HepG2 (cell line): ENCODE results near the gene CDK15. TPM values are rescaled to one million over a fixed set of nuclear protein-coding genes. Genes with fewer than 3 reads are reported as not detected.
A peak's percentile ranks its signal among the peaks of the same experiment; 100 is the strongest.

Source experiments
- ATAC-seq: fragments of 200-7000 bp; cut with Tn5 transposase; 3 replicates; pipeline ENCODE4 v1.9.1; 2020; ENCODE audit warnings: mild to moderate bottlenecking, moderate library complexity
- BruUV-seq: library from RNA; stranded (reverse); fragments of 400-500 nt; replicated peaks from 2 replicates; lab custom pipeline; 2021; lab: Mats Ljungman, UMichigan
- CTCF ChIA-PET: fragments of 300-600 bp; formaldehyde crosslinking; extraction: SDS; loops from one replicate; lab custom pipeline; 2021; ENCODE audit warnings: low total read pairs, inconsistent platforms, low intra/inter-chr PET ratio; lab: Yijun Ruan, JAX
- POLR2A ChIA-PET: fragments of 350-600 bp; sonication (Branson Sonifier 250); formaldehyde crosslinking; loops from one replicate; lab custom pipeline; 2020; ENCODE audit warnings: antibody characterized with exemption, inconsistent platforms; lab: Yijun Ruan, JAX
- DNase-seq: peaks from one replicate; pipeline ENCODE4 v3.0.0-alpha.2; 2015; ENCODE audit warnings: low spot score
- FAIRE-seq: peaks from 3 replicates; lab custom pipeline; 2011; peaks lifted over from hg19 to GRCh38; lab: Jason Lieb, UNC
- H2AFZ ChIP-seq: one replicate; pipeline ENCODE4 v1.6.1; 2011; ENCODE audit warnings: low read length, inconsistent platforms
- H3K27ac ChIP-seq: fragments of 300-600 bp; 3 replicates; pipeline ENCODE4 v1.8.0; 2011; ENCODE audit warnings: mixed run types, mild to moderate bottlenecking, mixed read lengths, low read length, inconsistent platforms; ENCODE audit not compliant: insufficient read depth; ENCODE audit errors: extremely low read length
- H3K27me3 ChIP-seq, 2 experiments: fragments of 200-600 bp in 1 of 2; 2 replicates in 1 of 2; 3 replicates in 1 of 2; pipeline versions ENCODE4 v1.6.0 to v1.8.0; 2011; ENCODE audit warnings: low read length in 2 of 2, mild to moderate bottlenecking in 2 of 2, moderate library complexity in 2 of 2, inconsistent platforms in 1 of 2; ENCODE audit not compliant: insufficient read depth in 2 of 2, control insufficient read depth in 1 of 2
- H3K36me3 ChIP-seq, 2 experiments: fragments of 200-600 bp in 1 of 2; replicated peaks in 1 of 2; 2 replicates in 1 of 2; 3 replicates in 1 of 2; pipeline versions ENCODE4 v1.5.1 to v1.8.0; 2011; ENCODE audit warnings: low read length in 2 of 2, inconsistent platforms in 1 of 2; ENCODE audit not compliant: insufficient read depth in 2 of 2, control insufficient read depth in 1 of 2
- H3K4me1 ChIP-seq: 2 replicates; pipeline ENCODE4 v1.5.1; 2012; ENCODE audit warnings: low read length, inconsistent platforms; ENCODE audit not compliant: insufficient read depth
- H3K4me2 ChIP-seq: 2 replicates; pipeline ENCODE4 v1.6.0; 2011; ENCODE audit warnings: low read depth, low read length, inconsistent platforms
- H3K4me3 ChIP-seq, 3 experiments: fragments of 200-600 bp in 1 of 3; sonication (generic), shearing (Covaris generic) in 1 of 3; replicated peaks in 1 of 3; 2 replicates each; pipeline ENCODE4 v1.5.1; 2011 to 2016; ENCODE audit warnings: low read length in 3 of 3, inconsistent platforms in 2 of 3, low read depth in 2 of 3, mild to moderate bottlenecking in 2 of 3, control low read depth in 1 of 3, mixed read lengths in 1 of 3; ENCODE audit not compliant: insufficient read depth in 1 of 3
- H3K79me2 ChIP-seq: one replicate; pipeline ENCODE4 v1.6.1; 2011; ENCODE audit warnings: low read length, inconsistent platforms; ENCODE audit not compliant: insufficient read depth
- H3K9ac ChIP-seq: 2 replicates; pipeline ENCODE4 v1.6.0; 2011; ENCODE audit warnings: mild to moderate bottlenecking, low read depth, low read length, inconsistent platforms; ENCODE audit not compliant: insufficient read depth
- H3K9me3 ChIP-seq: 2 replicates; pipeline ENCODE4 v1.5.1; 2012; ENCODE audit warnings: mild to moderate bottlenecking, low read length
- H4K20me1 ChIP-seq: 2 replicates; pipeline ENCODE4 v1.6.0; 2011; ENCODE audit warnings: inconsistent platforms, mild to moderate bottlenecking, low read length, moderate library complexity; ENCODE audit not compliant: insufficient read depth
- CEBPG ChIP-seq: IDR thresholded peaks from 2 replicates; pipeline ENCODE4 v1.6.1; 2016
- HNRNPUL1 ChIP-seq: fragments of 200-400 bp; formaldehyde crosslinking; IDR thresholded peaks from 2 replicates; pipeline ENCODE4 v1.6.1; 2017; ENCODE audit warnings: low read depth, mild to moderate bottlenecking, low read length, moderate library complexity
- PHF8 ChIP-seq: sonication (generic); formaldehyde crosslinking; IDR thresholded peaks from 2 replicates; pipeline ENCODE4 v1.5.0; 2020; ENCODE audit warnings: missing genetic modification reagents
- TCF7 ChIP-seq: sonication (generic); IDR thresholded peaks from 2 replicates; pipeline ENCODE4 v1.6.1; 2016; ENCODE audit warnings: antibody characterized with exemption, low read depth
- ZBTB21 ChIP-seq: sonication (generic); formaldehyde crosslinking; IDR thresholded peaks from 2 replicates; pipeline ENCODE4 v1.4.0; 2020; ENCODE audit warnings: missing genetic modification reagents
- ZEB1 ChIP-seq: IDR thresholded peaks from 2 replicates; pipeline ENCODE4 v1.6.1; 2012; ENCODE audit warnings: mild to moderate bottlenecking, low read depth, inconsistent platforms; ENCODE audit not compliant: insufficient replicate concordance
- ZFP41 ChIP-seq: sonication (generic); formaldehyde crosslinking; IDR thresholded peaks from 2 replicates; pipeline ENCODE4 v1.4.0; 2020; ENCODE audit warnings: mild to moderate bottlenecking, missing genetic modification reagents, borderline replicate concordance
- ZFX ChIP-seq: sonication (generic); formaldehyde crosslinking; IDR thresholded peaks from 2 replicates; pipeline ENCODE4 v1.4.0; 2020; ENCODE audit warnings: mild to moderate bottlenecking, low read depth, missing genetic modification reagents, moderate library complexity
- ZFY ChIP-seq: sonication (generic); formaldehyde crosslinking; IDR thresholded peaks from 2 replicates; pipeline ENCODE4 v1.4.0; 2020; ENCODE audit warnings: missing genetic modification reagents
- ZNF264 ChIP-seq: sonication (generic); formaldehyde crosslinking; IDR thresholded peaks from 2 replicates; pipeline ENCODE4 v1.4.0; 2020; ENCODE audit warnings: missing genetic modification reagents
- ZNF292 ChIP-seq: sonication (generic); formaldehyde crosslinking; IDR thresholded peaks from 2 replicates; pipeline ENCODE4 v1.8.1; 2022; ENCODE audit warnings: mild to moderate bottlenecking, low read depth, missing genetic modification reagents, borderline replicate concordance
- ZNF350 ChIP-seq: sonication (generic); formaldehyde crosslinking; IDR thresholded peaks from 2 replicates; pipeline ENCODE4 v1.4.0; 2020; ENCODE audit warnings: mild to moderate bottlenecking, low read depth, missing genetic modification reagents, borderline replicate concordance
- ZNF460 ChIP-seq: sonication (generic); formaldehyde crosslinking; IDR thresholded peaks from 2 replicates; pipeline ENCODE4 v1.5.1; 2020; ENCODE audit warnings: missing genetic modification reagents, mild to moderate bottlenecking, borderline replicate concordance
- ZZZ3 ChIP-seq: sonication (generic); formaldehyde crosslinking; IDR thresholded peaks from 2 replicates; pipeline ENCODE4 v1.4.0; 2020; ENCODE audit warnings: missing genetic modification reagents, mild to moderate bottlenecking, borderline replicate concordance
- WGBS: methylation state at CpG from one replicate; pipeline ENCODE4 v1.1.6; 2017; ENCODE audit warnings: low lambda C conversion rate; 5-methylcytosine and 5-hydroxymethylcytosine counted together
- in situ Hi-C: cut with HindIII; loops from 2 replicates; pipeline ENCODE4 v1.10.0; 2017; ENCODE audit warnings: low pct_unique_long_range_greater_than_20kb; ENCODE audit not compliant: extremely low pct_ligation_motif_present
- intact Hi-C: fragments of 100-400 bp; cut with micrococcal nuclease; formaldehyde crosslinking; loops from one replicate; pipeline ENCODE4 v1.10.0; 2022; ENCODE audit not compliant: unreplicated experiment
- polyA plus RNA-seq, 8 experiments: library from polyadenylated mRNA; depleted of rRNA in 3 of 8; stranded (reverse) in 7 of 8; unstranded in 1 of 8; fragments of >200 nt; fragmentation: Illumina TruSeq in 4 of 8; extraction: Trizol in 4 of 8; gene quantifications; 2 replicates each; pipeline versions ENCODE4 v1.2.1 to v1.2.3, GENCODE V29; 2011 to 2016; ENCODE audit warnings: low read depth in 4 of 8, missing spikeins in 1 of 8, mixed read lengths in 1 of 8; ENCODE audit not compliant: insufficient read depth in 1 of 8
- total RNA-seq, 5 experiments: library from RNA; depleted of rRNA; stranded (reverse); fragments of >200 nt; fragmentation: Illumina TruSeq; extraction: Trizol; gene quantifications; 2 replicates each; pipeline ENCODE4 v1.2.3, GENCODE V29; 2016; ENCODE audit warnings: low read depth in 1 of 5
- TF ChIP-seq, protein P1 (sequence below): sonication (generic); formaldehyde crosslinking; IDR thresholded peaks from 2 replicates; pipeline ENCODE4 v1.5.1; 2020; ENCODE audit warnings: missing genetic modification reagents, mild to moderate bottlenecking, borderline replicate concordance
- TF ChIP-seq, protein P2 (sequence below): sonication (generic); IDR thresholded peaks from 2 replicates; pipeline ENCODE4 v1.6.1; 2016; ENCODE audit warnings: low read depth, borderline replicate concordance
- TF ChIP-seq, protein P3 (sequence below): sonication (generic); formaldehyde crosslinking; IDR thresholded peaks from 2 replicates; pipeline ENCODE4 v1.4.0; 2020; ENCODE audit warnings: mild to moderate bottlenecking, missing genetic modification reagents, borderline replicate concordance

The CDK15 gene
- total and polyA plus RNA-seq, 2 of the 13 experiments (the other 11 are each of a cell fraction or from before 2014, with no cell fraction given) = not detected

DNA sequence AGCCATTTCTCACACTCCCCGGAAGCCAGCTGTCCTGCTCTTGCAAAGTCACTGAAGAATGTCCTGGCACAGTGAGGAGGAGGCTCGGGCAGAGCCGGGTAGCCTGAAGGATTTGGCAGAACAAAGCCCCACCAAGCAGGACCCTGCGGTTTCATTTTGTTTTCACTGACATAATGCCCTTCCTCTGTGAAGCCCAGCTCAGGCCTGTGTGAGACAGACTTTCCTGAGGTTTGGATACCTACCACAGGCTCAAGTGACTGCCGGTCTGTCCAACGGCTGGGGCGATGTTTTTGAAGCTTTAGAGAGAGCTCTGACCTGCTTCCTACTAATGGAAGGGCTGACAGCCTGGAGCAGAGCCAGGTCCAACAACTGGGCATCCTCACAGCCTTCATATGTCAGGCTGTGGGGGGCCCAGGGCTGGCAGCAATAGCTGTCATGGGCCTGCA, 127.5 kb downstream of the CDK15 start (continued):
- TF ChIP-seq, protein P1, sequence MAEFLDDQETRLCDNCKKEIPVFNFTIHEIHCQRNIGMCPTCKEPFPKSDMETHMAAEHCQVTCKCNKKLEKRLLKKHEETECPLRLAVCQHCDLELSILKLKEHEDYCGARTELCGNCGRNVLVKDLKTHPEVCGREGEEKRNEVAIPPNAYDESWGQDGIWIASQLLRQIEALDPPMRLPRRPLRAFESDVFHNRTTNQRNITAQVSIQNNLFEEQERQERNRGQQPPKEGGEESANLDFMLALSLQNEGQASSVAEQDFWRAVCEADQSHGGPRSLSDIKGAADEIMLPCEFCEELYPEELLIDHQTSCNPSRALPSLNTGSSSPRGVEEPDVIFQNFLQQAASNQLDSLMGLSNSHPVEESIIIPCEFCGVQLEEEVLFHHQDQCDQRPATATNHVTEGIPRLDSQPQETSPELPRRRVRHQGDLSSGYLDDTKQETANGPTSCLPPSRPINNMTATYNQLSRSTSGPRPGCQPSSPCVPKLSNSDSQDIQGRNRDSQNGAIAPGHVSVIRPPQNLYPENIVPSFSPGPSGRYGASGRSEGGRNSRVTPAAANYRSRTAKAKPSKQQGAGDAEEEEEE = no peak
- no peak for TF ChIP-seq CEBPG
- no peak for TF ChIP-seq ZBTB21 (CRISPR knock-in tag)
- TF ChIP-seq TCF7 = no peak

DNA sequence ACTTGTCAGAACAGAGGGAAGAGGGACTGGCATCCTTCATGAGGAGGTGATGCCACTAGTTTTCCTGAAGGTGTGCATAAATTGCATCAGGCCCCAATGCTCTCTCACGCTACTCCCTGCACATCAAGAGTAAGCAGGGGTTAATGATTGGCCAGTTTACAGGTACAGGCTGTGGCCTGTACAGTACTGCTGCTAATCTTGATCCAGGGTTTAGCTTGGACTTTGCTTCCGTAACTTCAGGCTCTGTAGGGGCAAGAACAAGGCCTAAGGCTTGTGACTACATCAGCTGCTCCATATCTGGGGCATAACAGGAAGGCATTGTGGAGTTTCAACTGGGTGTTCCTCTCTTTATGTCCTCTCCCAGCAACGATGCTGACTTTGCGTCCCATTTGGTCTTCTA, 130.5 kb downstream of the CDK15 start:
- WGBS = 18% methylated on average over 4 of the region's 4 CpGs
- peaks cover 0 to 6% of the 10 kb centered on the region in 2 experiments; a peak in 1 of 5 replicates for H3K27me3 ChIP-seq
- H3K79me2 ChIP-seq = no peaks in the 10 kb centered on the region
- BruUV-seq = no TSS peak
- ATAC-seq (peak; percentile 97), DNase-seq (peak; percentile 74), FAIRE-seq (peak; percentile 86)
- H3K27ac ChIP-seq = no peak overlapping the region
- peaks cover 15% of the 10 kb centered on the region for H3K4me1 ChIP-seq
- ChIA-PET POLR2A (no interaction called here), CTCF (no interaction called here)
- H3K9ac ChIP-seq = no peak overlapping the region
- peaks cover 8% of the 10 kb centered on the region; the same call in 1 of the 2 replicates for H3K9me3 ChIP-seq
- peak overlapping the region; percentile 23 for H2AFZ ChIP-seq
- in situ Hi-C loops (no loop called here), intact Hi-C loops (no loop called here)
- H3K4me3 ChIP-seq = no peak overlapping the region; a peak in 1 of 6 replicates
- H4K20me1 ChIP-seq = no peaks in the 10 kb centered on the region
- H3K4me2 ChIP-seq = peak overlapping the region; percentile 49
- H3K36me3 ChIP-seq = no peaks in the 10 kb centered on the region
- TF ChIP-seq PHF8 (CRISPR knock-in tag) (peak; percentile 19; the same call in 1 of the 2 replicates), ZNF264 (CRISPR knock-in tag) (peak; percentile 47; the same call in 1 of the 2 replicates), HNRNPUL1 (peak; percentile 40; the same call in 1 of the 2 replicates), ZNF292 (CRISPR knock-in tag) (no peak), ZNF350 (no peak), ZFX (CRISPR knock-in tag) (peak; percentile 81), ZNF460 (CRISPR knock-in tag) (no peak), ZEB1 (peak; percentile 45), ZZZ3 (CRISPR knock-in tag) (no peak), ZFY (CRISPR knock-in tag) (peak; percentile 73), ZFP41 (no peak)
- TF ChIP-seq, protein P2, sequence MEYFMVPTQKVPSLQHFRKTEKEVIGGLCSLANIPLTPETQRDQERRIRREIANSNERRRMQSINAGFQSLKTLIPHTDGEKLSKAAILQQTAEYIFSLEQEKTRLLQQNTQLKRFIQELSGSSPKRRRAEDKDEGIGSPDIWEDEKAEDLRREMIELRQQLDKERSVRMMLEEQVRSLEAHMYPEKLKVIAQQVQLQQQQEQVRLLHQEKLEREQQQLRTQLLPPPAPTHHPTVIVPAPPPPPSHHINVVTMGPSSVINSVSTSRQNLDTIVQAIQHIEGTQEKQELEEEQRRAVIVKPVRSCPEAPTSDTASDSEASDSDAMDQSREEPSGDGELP = peak; percentile 50; the same call in 1 of the 2 replicates
- TF ChIP-seq, protein P3, sequence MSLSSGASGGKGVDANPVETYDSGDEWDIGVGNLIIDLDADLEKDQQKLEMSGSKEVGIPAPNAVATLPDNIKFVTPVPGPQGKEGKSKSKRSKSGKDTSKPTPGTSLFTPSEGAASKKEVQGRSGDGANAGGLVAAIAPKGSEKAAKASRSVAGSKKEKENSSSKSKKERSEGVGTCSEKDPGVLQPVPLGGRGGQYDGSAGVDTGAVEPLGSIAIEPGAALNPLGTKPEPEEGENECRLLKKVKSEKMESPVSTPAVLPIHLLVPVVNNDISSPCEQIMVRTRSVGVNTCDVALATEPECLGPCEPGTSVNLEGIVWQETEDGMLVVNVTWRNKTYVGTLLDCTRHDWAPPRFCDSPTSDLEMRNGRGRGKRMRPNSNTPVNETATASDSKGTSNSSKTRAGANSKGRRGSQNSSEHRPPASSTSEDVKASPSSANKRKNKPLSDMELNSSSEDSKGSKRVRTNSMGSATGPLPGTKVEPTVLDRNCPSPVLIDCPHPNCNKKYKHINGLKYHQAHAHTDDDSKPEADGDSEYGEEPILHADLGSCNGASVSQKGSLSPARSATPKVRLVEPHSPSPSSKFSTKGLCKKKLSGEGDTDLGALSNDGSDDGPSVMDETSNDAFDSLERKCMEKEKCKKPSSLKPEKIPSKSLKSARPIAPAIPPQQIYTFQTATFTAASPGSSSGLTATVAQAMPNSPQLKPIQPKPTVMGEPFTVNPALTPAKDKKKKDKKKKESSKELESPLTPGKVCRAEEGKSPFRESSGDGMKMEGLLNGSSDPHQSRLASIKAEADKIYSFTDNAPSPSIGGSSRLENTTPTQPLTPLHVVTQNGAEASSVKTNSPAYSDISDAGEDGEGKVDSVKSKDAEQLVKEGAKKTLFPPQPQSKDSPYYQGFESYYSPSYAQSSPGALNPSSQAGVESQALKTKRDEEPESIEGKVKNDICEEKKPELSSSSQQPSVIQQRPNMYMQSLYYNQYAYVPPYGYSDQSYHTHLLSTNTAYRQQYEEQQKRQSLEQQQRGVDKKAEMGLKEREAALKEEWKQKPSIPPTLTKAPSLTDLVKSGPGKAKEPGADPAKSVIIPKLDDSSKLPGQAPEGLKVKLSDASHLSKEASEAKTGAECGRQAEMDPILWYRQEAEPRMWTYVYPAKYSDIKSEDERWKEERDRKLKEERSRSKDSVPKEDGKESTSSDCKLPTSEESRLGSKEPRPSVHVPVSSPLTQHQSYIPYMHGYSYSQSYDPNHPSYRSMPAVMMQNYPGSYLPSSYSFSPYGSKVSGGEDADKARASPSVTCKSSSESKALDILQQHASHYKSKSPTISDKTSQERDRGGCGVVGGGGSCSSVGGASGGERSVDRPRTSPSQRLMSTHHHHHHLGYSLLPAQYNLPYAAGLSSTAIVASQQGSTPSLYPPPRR (CRISPR knock-in tag) = 0 out of 2 replicates have a peak, but pooled peaks have one; percentile 13
